Heart right ventricle (tissue), 16 donors: Measurements from ENCODE around the gene FBXO11. TPM values are rescaled to one million over a fixed set of nuclear protein-coding genes. Genes with fewer than 3 reads are reported as not detected.

ENCODE experiments used
- ATAC-seq, 8 donors: fragments of 200-7000 bp; cut with Tn5 transposase; one replicate each; pipeline ENCODE4 v1.9.1; 2020; ENCODE audit warnings: mild to moderate bottlenecking in 8 of 8, moderate library complexity in 8 of 8, moderate number of reproducible peaks in 1 of 8
- DNase-seq, 2 donors: peaks; one replicate each; pipeline ENCODE4 v3.0.0-alpha.2; 2020
- H3K27ac ChIP-seq, 10 donors: fragments of 200-600 bp; sonication (generic) in 2 of 10; one replicate each; pipeline versions ENCODE4 v1.5.0 to v1.8.0; 2020 to 2022; ENCODE audit warnings: mild to moderate bottlenecking in 3 of 10
- H3K27me3 ChIP-seq, 7 donors: fragments of 200-600 bp; one replicate each; pipeline ENCODE4 v1.8.0; 2021 to 2022; ENCODE audit warnings: mild to moderate bottlenecking in 2 of 7
- H3K36me3 ChIP-seq, 9 donors: fragments of 200-600 bp; sonication (generic) in 1 of 9; one replicate each; pipeline versions ENCODE4 v1.5.0 to v1.8.0; 2020 to 2022; ENCODE audit warnings: mild to moderate bottlenecking in 2 of 9
- H3K4me1 ChIP-seq, 9 donors: fragments of 200-600 bp; sonication (generic) in 1 of 9; one replicate each; pipeline versions ENCODE4 v1.5.0 to v1.8.0; 2020 to 2022; ENCODE audit warnings: mild to moderate bottlenecking in 4 of 9
- H3K4me3 ChIP-seq, 10 donors: fragments of 200-600 bp; sonication (generic) in 2 of 10; one replicate each; pipeline versions ENCODE4 v1.5.0 to v1.8.0; 2020 to 2022; ENCODE audit warnings: mild to moderate bottlenecking in 7 of 10, moderate library complexity in 2 of 10
- H3K9me3 ChIP-seq, 11 donors: fragments of 200-600 bp in 10 of 11; sonication (generic) in 2 of 11; one replicate each; pipeline versions ENCODE4 v1.5.0 to v1.8.0; 2013 to 2022; ENCODE audit warnings: mild to moderate bottlenecking in 2 of 11, control low read depth in 1 of 11, moderate library complexity in 1 of 11
- WGBS, 2 donors: extraction: QIAGEN DNeasy Blood & Tissue Kit; methylation state at CpG; one replicate each; pipeline ENCODE4 v1.1.7; 2013; ENCODE audit warnings: inconsistent platforms in 1 of 2; 5-methylcytosine and 5-hydroxymethylcytosine counted together
- intact Hi-C, 10 donors: fragments of 100-400 bp; cut with DNase I; formaldehyde crosslinking; loops; one replicate each; pipeline versions ENCODE4 v1.11.1 to v1.14.2; 2022
- polyA plus RNA-seq, 2 donors: library from polyadenylated mRNA; stranded (reverse); fragments of 200-250 nt; gene quantifications; one replicate each; pipeline ENCODE4 v1.2.3, GENCODE V29; 2013
- total RNA-seq, 10 donors: library from RNA; stranded (reverse); fragmentation: NEBNext Ultra II Directional in 3 of 10; extraction: Animal tissue kit (Norgen Biotek cat#: 25700) in 3 of 10; gene quantifications; one replicate each; pipeline versions ENCODE4 v1.2.1 to v1.2.4, GENCODE V29; 2021 to 2023
- TF ChIP-seq, protein P1 (sequence below), 9 donors: fragments of 200-600 bp; sonication (generic) in 2 of 9; IDR thresholded peaks; one replicate each; pipeline versions ENCODE4 v1.5.0 to v1.8.0; 2021 to 2022; ENCODE audit warnings: antibody characterized with exemption in 9 of 9, mild to moderate bottlenecking in 5 of 9, moderate library complexity in 1 of 9
- donor health status: Arrhythmogenic right ventricular cardiomyopathy.
- donor health status: ischemic (EF 13 %, LVEDD 7.1; RV severe dilation, severe dysfunction).
- donor health status: healthy with polysubstance abuse.
- donor health status: DM: no; HTN: yes; CAD: no.
- donor health status: DM: no; HTN: no; CAD: no.
- donor health status: ischemic (EF 25% LVEDD 6.9; RV normal size, moderate dysfunction).
- donor health status: ischemic (EF 25% LVEDD 5.7; RV mildly dilated, moderate dysfunction).
- donor health status: healthy.
- donor health status: DM: yes; HTN: yes; CAD: no.
- donor health status: Ischemic cardiomyopathy.
- donor health status: ischemic (EF 35%, LVEDD 5.7; RV mildly dilated, moderate dysfunction).
- donor health status: nonischemic (EF 11% LVEDD 7.7; RV severe dilation, severe dysfunction).
- donor health status: DM: yes; HTN: yes; CAD: no.
- donor health status: PGD.
- donor health status: ischemic (EF 29% LVEDD 5.4; RV normal size, mild dysfunction).
- donor health status: nonischemic (EF 23%, LVEDD 6.1; RV moderate dilation, normal function).

FBXO11 gene
- total and polyA plus RNA-seq, 12 donors, result 15.7 to 48.2 (median 36.9) TPM

DNA sequence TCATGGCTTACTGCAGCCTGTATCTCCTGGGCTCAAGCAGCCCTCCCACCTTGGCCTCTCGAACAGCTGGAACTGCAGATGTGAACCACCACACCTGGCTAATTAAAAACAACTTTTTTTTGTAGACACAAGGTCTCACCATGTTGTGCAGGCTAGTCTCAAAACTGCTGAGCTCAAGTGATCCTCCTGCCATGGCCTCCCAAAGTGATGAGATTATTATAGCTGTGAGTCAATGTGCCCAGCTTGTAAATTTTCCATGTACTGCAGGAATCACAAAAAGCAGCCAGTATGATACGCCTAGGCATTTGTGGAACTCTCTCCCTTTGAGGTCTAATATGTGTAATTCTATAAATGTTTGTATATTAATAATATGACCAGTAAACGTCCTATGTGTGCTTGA lies 63.5 kb downstream of the FBXO11 start:
- Histone ChIP-seq H3K36me3 (peaks cover 0 to 24% (median 15%) of the 10 kb centered on the region in 9 donors), H3K27ac (no peak overlapping the region), H3K27me3 (no peaks in the 10 kb centered on the region), H3K4me3 (no peak overlapping the region), H3K9me3 (no peaks in the 10 kb centered on the region), H3K4me1 (peaks cover 0 to 45% (median 22%) of the 10 kb centered on the region in 9 donors)
- WGBS, 2 donors, result 83 to 91% methylated on average over 3 of the region's 3 CpGs
- TF ChIP-seq, protein P1, sequence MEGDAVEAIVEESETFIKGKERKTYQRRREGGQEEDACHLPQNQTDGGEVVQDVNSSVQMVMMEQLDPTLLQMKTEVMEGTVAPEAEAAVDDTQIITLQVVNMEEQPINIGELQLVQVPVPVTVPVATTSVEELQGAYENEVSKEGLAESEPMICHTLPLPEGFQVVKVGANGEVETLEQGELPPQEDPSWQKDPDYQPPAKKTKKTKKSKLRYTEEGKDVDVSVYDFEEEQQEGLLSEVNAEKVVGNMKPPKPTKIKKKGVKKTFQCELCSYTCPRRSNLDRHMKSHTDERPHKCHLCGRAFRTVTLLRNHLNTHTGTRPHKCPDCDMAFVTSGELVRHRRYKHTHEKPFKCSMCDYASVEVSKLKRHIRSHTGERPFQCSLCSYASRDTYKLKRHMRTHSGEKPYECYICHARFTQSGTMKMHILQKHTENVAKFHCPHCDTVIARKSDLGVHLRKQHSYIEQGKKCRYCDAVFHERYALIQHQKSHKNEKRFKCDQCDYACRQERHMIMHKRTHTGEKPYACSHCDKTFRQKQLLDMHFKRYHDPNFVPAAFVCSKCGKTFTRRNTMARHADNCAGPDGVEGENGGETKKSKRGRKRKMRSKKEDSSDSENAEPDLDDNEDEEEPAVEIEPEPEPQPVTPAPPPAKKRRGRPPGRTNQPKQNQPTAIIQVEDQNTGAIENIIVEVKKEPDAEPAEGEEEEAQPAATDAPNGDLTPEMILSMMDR (IDR thresholded peaks at IDR 0.05), result no peak
- no peak for ATAC-seq
- intact Hi-C loops, result loop anchor here in 1 of 10 donors (10.0 kb wide), 1 partner anchor 62 kb away; the partner anchor contains the start of gene FBXO11
- DNase-seq, result no peak

DNA sequence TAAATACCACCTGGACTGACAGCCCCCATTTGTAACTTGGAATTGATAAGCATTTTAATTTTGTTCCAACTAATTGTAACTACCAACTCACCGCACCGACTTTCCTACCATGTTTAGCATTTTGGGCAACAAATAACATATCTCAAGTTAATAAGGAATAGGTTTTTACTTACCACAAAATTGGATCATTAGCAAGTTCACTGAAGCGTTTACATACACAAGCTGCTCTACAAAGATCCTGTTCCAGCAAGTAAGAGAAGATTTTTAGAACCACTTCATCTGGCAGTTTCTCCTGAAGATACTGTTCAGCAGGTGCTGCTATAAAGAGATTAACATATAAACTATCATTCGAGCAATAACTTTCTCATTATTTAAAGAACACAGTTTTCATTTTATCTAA lies 67.6 kb downstream of the FBXO11 start:
- TF ChIP-seq, protein P1 (IDR thresholded peaks at IDR 0.05), result no peak
- Histone ChIP-seq H3K4me1 (peaks cover 0 to 18% (median 7%) of the 10 kb centered on the region in 9 donors), H3K27me3 (no peaks in the 10 kb centered on the region), H3K27ac (no peak overlapping the region), H3K4me3 (no peak overlapping the region), H3K36me3 (peaks cover 0 to 61% (median 47%) of the 10 kb centered on the region in 9 donors), H3K9me3 (no peaks in the 10 kb centered on the region)
- intact Hi-C loops, result no loop called here
- no peak for DNase-seq
- whole genome bisulfite sequencing, 2 donors, result 86 to 89% methylated on average over 4 of the region's 4 CpGs
- no peak for ATAC-seq

DNA sequence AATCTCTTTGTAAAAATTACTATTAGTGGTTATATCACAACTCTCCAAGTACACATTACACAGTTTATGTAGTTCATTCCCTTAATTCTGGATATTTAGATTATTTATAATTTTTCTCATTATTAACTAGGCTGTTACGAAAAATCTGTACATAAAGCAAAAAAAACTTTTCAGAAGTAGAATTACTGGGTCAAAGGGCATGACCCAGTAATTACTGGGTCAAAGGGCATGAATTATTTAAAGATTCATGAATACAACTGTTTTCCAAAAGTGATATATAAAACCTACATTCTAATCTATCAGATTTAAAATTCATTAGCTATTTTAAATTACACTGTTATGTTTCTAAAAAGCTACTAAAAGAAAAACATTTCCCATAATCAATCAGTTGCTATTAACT lies 68.0 kb downstream of the FBXO11 start:
- peaks cover 0 to 14% (median 4%) of the 10 kb centered on the region in 9 donors for H3K4me1 ChIP-seq
- peaks cover 0 to 65% (median 50%) of the 10 kb centered on the region in 9 donors for H3K36me3 ChIP-seq
- no peak for ATAC-seq
- H3K4me3 ChIP-seq, result no peak overlapping the region
- 91 to 94% methylated on average over 1 of the region's 1 CpG for WGBS, 2 donors
- no peak for DNase-seq
- no peak overlapping the region for H3K27ac ChIP-seq
- H3K9me3 ChIP-seq, result no peaks in the 10 kb centered on the region
- intact Hi-C loops, result no loop called here
- no peaks in the 10 kb centered on the region for H3K27me3 ChIP-seq
- TF ChIP-seq, protein P1 (IDR thresholded peaks at IDR 0.05), result no peak

DNA sequence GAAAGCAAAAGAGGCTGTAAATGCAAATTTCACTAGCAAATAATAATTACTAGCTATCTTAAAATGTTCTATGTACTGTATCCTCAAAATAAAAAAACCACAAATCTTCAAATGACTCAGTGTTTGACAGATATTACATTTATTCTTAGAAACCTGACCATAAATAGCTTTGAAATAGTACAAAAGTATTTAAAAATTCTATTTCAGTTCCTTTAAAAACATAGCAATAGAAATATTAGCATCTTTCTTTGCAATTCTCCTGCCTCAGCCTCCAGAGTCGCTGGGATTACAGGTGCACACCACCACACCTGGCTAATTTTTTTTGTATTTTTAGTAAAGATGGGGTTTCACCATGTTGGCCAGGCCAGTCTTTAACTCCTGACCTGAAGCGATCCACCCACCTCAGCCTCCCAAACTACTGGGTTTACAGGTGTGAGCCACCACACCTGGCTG lies 72.8 kb downstream of the FBXO11 start:
- 96 to 99% methylated on average over 2 of the region's 2 CpGs for WGBS, 2 donors
- no peaks in the 10 kb centered on the region for H3K9me3 ChIP-seq
- intact Hi-C loops, result no loop called here
- TF ChIP-seq, protein P1 (IDR thresholded peaks at IDR 0.05), result no peak
- DNase-seq, result no peak
- peaks cover 0 to 100% (median 72%) of the 10 kb centered on the region in 9 donors for H3K36me3 ChIP-seq
- ATAC-seq, result no peak
- H3K27ac ChIP-seq, result no peak overlapping the region
- no peak overlapping the region for H3K4me3 ChIP-seq
- H3K27me3 ChIP-seq, result no peaks in the 10 kb centered on the region
- no peaks in the 10 kb centered on the region for H3K4me1 ChIP-seq
